GM19372 (cell line): ENCODE data around the gene INCENP.

Experiments used
- ATAC-seq: cut with Tn5 transposase; IDR thresholded peaks from one replicate; pipeline ENCODE4 v1.9.1; 2021; ENCODE audit warnings: mild to moderate bottlenecking, low read depth, moderate library complexity; ENCODE audit not compliant: unreplicated experiment

Gene INCENP

DNA sequence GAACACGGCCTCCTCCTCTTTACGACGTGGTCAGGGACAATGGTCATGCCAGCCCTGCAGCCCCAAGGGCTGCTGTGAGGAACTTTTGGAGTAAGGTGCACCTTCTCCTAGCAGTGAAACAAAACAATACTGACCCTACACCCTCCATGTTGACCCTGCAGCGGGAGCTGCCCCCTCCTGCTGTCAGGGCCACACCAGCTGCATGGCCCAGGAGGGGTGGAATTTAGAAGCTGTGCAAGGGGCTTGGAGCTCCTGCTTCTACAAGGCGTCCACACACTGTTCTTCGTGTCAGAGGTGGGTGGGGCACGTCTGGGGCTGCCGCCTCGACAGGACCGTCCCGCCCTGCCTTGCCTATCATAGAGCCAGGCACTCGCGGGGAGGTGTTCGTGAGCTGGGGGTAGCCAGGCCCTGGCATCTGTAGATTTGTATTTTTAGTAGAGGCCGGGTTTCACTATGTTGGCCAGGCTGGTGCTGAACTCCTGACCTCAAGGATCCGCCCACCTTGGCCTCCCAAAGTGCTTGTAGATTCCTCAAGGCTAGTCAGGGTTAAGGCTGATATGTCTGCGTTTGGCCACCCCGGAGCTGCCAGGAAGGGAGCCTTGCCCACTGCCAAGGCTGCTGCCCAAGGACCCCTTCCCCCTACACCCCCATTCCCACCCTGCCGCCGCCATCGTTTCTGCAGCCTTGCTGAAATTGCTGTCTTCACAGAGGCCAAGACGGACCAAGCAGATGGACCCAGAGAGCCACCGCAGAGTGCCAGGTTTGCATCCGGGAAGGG is 15.9 kb downstream of the INCENP start:
- no peak for ATAC-seq

DNA sequence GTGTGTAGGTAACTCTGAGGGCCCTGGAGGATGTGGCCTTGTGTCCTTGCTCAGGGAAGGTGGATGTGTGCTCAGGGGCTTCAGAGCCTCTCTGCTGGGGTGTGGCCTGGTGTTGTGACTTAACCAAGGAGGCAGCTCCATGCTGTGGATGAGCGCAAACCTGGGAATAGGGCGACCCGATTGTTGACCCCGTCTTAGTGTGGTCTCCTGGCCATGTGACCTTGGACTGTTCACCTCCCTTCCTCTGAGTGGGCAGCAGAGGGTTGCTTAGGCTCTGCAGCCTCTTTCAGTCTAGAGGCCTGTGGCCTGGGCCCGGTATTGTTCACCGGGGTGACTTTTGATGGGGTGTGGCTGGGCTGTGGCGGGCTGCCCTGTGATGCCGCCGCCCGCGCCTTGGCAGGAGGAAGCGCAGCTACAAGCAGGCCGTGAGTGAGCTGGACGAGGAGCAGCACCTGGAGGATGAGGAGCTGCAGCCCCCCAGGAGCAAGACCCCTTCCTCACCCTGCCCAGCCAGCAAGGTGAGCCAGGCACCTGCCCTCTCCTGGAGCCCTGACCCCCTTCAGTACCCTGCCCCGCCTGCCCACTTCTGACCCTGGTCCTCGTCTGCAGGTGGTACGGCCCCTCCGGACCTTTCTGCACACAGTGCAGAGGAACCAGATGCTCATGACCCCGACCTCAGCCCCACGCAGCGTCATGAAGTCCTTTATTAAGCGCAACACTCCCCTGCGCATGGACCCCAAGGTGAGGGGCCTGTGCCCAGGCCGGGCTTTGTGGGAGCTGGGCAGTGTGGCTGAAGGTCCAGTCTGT is 16.7 kb downstream of the INCENP start:
- ATAC-seq, result no peak

DNA sequence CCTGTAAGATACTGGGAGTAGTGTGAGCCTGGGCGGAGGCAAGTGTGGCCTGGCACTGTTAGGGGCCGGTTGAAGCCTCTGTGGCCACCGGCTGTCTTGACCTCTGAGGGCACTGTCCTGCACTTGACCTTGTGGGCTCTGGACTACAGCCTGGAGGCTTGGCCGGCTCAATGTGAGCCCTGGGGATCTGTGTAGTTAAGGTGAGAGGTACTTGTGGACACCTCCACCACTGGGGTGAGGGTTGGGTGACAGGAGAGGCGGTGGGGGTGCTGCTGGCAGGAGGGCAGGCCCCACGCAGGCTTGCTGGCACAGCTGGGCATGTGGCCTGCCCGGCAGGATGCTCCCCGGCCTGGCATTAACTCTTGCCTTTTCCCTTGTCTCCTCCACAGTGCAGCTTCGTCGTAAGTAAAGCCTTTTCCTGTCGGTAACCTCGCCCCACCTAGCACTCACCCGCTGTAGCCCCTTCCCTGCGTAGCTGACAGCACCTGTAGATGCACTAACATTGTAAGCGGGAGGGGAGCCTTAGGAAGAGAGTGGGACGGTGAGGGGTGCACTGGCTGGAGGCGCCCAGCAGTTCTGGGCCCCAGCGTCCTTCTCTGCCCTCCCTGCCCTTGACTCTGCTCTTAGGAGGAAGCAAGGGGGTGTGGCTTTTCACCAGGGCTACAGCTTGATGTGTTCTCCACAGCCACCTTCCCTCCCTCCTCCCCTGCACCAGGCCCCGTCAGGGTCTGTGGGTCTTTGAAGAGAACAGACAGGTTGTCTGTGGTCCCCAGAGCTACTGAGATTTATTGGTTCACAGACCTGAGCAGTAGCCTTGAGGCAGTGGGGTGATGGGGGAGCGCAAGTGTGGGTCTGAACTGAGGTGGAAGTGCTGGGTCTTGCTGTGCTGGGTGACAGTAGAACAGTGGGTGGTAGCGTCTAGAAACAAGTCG is 17.6 kb downstream of the INCENP start:
- ATAC-seq, result no peak

- ATAC-seq, result no peak
Measured at GRCh38 chr11:62142043-62142375, 18.2 kb downstream of the INCENP start.

- no peak for ATAC-seq
Measured at GRCh38 chr11:62142921-62143320, 19.1 kb downstream of the INCENP start.

DNA sequence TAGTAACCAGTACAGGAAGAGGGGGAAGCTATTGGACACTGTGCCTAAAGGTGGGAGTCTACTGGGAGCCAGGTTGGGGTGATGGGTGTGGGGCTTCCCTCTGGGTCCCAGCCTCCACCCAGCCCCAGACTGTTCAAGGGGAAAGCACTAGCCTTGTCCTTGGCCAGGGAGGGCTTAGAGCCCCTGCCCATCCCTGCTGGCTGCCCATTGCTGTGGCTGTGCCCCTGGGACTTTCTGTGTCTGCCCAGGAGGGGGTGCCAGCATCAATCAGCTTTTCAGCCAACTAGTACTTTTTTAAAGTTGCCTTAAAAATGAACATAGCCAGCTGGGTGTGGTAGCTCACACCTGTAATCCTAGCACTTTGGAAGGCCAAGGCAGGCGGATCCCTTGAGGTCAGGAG is 19.9 kb downstream of the INCENP start:
- no peak for ATAC-seq

- no peak for ATAC-seq
Measured at GRCh38 chr11:62144641-62145255, 20.9 kb downstream of the INCENP start.

DNA sequence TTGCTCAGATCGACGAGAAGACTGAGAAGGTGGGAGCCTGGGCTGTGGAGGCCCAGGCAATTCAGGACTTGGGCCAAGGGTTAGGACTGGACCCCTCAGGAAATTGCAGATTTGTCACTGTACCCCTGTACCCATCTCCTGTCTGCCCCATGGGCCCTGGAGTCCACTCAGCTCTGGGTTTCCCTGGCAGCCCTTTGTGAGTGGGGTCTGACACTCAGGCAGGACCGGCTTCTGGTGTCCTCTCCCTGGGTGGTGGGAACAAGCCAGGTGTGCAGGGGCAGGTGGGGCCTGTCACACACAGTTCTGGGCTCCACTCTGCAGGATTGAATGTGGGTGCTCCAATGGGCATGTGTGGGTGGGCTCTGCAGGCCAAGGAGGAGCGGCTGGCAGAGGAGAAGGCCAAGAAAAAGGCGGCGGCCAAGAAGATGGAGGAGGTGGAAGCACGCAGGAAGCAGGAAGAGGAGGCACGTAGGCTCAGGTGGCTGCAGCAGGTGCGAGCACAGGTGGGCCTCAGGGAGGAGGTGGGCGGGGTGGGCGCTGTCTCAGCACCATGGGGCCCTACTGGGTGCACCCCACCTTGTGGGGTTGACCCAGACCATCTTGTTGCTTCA is 21.6 kb downstream of the INCENP start:
- no peak for ATAC-seq

GRCh38 chr11:62146476-62147200 is 22.8 kb downstream of the INCENP start:
- ATAC-seq, result no peak

DNA sequence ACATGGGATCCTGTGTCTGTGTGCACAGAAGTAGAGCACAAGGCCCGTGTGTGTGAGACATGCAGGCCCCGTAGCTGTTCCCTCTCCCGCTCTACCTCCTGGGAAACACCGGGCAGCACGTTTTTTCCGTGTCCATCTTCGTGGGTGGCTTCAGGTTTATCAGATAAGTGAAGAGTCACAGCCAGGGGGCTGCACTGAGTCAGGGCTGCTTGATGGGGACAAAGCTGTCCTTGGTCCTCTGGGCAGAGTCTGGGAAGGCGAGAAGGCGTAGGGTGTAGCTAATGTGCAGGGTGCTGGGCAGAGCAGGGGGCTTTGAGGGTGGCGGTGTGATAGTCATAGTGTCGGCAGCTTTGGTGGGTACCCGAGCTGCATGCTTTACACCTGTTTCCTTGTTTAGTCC is 23.7 kb downstream of the INCENP start:
- ATAC-seq, result no peak

- ATAC-seq, result no peak
Measured at GRCh38 chr11:62148271-62148980, 24.6 kb downstream of the INCENP start.

DNA sequence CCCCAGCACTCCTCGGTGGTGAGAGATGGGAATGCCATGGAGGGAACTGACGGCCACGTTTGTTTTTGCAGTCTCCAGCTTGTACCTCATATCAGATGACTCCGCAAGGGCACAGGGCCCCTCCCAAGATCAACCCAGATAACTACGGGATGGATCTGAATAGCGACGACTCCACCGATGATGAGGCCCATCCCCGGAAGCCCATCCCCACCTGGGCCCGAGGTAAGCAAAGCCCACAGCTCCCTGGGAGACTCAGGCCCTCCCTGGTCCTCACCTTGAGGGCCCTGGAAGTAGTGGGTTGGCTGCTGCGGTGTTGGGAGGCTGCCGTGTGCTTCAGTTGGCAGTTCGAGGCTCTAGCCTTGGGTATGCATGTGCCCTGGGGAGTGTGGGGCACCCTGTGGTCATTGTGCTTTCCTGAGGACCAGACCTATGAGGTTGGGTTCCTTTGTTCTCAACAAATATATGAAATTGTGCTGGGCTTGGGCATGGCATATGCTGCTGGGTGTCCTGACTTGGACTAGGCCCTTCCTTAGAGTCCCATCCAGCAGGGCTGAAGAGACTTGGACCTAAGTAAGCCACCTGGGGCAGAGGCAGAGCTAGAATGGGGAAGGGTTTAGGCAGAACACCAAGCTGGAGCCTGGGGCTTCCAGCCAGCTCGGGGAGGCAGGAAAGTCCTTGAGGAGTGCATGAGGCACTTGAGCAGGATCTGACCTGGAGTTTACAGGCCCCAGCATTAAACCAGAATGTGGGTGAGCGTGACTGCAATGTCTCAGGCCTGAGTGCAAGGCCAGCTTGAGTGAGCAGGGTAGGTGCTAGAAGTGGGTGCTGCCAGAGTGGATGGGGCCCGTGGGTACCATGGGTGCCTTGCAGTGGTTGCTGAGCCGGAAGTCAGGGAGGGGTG is 26.4 kb downstream of the INCENP start:
- no peak for ATAC-seq

DNA sequence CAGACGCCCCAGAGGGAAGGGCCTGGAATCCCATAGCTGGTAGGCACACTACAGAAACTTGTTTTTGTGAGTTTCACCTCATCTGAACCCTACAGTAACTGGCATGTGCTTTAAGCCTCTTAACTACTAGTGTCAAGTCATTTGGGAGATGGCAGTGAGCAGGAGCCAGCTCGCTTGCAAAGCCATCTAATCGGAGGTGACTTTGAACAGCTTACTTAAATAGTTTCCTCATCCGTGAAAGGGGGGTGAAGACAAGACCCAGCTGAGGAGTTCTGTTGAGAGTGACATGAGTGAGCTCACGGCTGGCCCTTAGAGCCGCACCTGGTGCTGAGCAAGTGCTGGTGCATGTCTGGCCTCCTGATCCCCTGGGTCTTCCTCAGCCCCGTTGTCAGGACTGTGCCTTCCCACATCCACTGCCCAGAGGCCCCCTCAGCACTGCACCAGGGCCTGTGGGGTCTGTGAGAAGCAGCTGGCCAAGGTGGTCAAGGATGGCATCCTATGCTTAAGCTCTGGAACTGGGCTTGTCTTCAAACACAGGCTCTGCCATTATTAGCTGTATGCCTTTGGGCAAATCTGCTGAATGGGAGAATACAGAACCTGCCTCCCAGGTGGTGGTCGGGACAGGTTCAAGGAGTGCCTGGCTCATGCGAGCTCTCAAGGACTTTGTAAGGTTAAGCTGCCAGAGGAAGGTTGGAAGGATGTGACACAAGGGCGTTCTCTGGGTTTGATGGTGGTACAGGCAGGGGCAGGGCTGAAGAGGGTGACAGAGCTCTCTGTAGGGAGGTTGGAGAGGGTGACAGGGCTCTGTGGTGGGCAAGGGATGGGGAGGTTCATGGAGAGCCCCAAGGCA is 27.3 kb downstream of the INCENP start:
- ATAC-seq, result no peak

- ATAC-seq, result no peak
Measured at GRCh38 chr11:62151737-62152102, 27.9 kb downstream of the INCENP start.

GRCh38 chr11:62152245-62153086 is 28.7 kb downstream of the INCENP start:
- ATAC-seq, result no peak

DNA sequence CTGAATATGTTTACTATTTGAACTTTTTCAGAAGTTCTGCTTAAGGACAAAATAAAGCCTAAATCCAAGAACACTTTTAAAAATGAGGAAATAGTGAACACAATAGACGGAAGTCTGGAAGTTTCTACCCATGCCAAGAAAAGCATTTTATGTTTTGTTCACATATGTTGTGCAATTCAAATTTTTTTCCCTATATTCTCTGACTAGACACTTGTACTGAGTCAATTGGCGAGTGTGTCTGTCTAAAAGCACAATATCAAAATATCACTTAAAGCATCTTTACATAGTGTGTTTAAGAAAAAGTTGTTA is 29.2 kb downstream of the INCENP start:
- ATAC-seq, result no peak
